ENCODE measurements around the gene CACNA1E.

Gene CACNA1E

DNA sequence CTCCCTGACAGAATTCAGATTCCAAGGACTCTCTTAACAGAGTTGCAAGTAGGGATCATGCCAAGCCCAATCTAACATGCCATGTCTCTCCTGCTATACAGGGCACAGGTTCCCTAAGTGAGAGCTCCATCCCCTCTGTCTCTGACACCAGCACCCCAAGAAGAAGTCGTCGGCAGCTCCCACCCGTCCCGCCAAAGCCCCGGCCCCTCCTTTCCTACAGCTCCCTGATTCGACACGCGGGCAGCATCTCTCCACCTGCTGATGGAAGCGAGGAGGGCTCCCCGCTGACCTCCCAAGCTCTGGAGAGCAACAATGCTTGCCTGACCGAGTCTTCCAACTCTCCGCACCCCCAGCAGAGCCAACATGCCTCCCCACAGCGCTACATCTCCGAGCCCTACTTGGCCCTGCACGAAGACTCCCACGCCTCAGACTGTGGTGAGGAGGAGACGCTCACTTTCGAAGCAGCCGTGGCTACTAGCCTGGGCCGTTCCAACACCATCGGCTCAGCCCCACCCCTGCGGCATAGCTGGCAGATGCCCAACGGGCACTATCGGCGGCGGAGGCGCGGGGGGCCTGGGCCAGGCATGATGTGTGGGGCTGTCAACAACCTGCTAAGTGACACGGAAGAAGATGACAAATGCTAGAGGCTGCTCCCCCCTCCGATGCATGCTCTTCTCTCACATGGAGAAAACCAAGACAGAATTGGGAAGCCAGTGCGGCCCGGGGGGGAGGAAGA is 315.0 kb downstream of the CACNA1E start:
- H3K4me1 ChIP-seq (ENCODE audit: control insufficient read depth in 5 of 5, insufficient read depth in 5 of 5, low read length in 5 of 5) = no peaks in the 10 kb centered on the region

DNA sequence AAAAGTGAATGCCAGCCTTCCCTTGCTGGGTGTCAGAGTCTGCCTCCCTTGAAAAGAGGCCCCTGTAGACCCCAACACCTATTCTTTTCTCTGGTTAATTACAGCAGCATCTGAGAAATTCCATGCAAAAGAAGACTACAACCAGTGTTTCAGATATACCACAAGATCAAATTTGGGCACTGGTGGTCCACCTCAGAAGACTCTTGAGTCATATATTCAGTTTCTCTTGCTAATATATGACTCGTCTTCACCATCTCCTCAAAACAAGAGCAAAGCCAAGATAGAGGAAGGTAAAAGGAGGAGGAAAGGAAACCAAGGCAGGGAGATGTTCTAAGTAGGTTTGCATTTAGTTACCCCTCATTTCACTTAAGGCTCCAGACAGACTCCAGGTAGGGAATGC is 318.3 kb downstream of the CACNA1E start:
- Histone ChIP-seq H3K9ac (ENCODE audit: low read length in 5 of 5) (no peak overlapping the region), H3K4me3 (ENCODE audit: low read depth in 1 of 5, low read length in 5 of 5) (no peak overlapping the region), H3K9me3 (ENCODE audit: control insufficient read depth in 5 of 5, low read length in 5 of 5) (peaks cover 0 to 1% (median 0%) of the 10 kb centered on the region in 5 donors), H3K27me3 (ENCODE audit: control insufficient read depth in 5 of 5, insufficient read depth in 4 of 5, low read length in 5 of 5) (peaks cover 0 to 4% (median 0%) of the 10 kb centered on the region in 5 donors), H3K27ac (ENCODE audit: low read depth, low read length) (no peak overlapping the region), H3K4me1 (ENCODE audit: control insufficient read depth in 5 of 5, insufficient read depth in 5 of 5, low read length in 5 of 5) (no peaks in the 10 kb centered on the region), H3K36me3 (ENCODE audit: control insufficient read depth in 5 of 5, insufficient read depth in 5 of 5, low read length in 5 of 5) (no peaks in the 10 kb centered on the region)

More for the DNA sequence above, 315.0 kb downstream of the CACNA1E start:
- H3K9me3 ChIP-seq (ENCODE audit: control insufficient read depth in 5 of 5, low read length in 5 of 5) = peaks cover 0 to 5% (median 2%) of the 10 kb centered on the region in 5 donors
- H3K27ac ChIP-seq (ENCODE audit: low read depth, low read length) = no peak overlapping the region
- H3K9ac ChIP-seq (ENCODE audit: low read length in 5 of 5) = no peak overlapping the region
- H3K36me3 ChIP-seq (ENCODE audit: control insufficient read depth in 5 of 5, insufficient read depth in 5 of 5, low read length in 5 of 5) = no peaks in the 10 kb centered on the region
- peaks cover 0 to 4% (median 0%) of the 10 kb centered on the region in 5 donors for H3K27me3 ChIP-seq (ENCODE audit: control insufficient read depth in 5 of 5, insufficient read depth in 4 of 5, low read length in 5 of 5)
- H3K4me3 ChIP-seq (ENCODE audit: low read depth in 1 of 5, low read length in 5 of 5) = no peak overlapping the region

DNA sequence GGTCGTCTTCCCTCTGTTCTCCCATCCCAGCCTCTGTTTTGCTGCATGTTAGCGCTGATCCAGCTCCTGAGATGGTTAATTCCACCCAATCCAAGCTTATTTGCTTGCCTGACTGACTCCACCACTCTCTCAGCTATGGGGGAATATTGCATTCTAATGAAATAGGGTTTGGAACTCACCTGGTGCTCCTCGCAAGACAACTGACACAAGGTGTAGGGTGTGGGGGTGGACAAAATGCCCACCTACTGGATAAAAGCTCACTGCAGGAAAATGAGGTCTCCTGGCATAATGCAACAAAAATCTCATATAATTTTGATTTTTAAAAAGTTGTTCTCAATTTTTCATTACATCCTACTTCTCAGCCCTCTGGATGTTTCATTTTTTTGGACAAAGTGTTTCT is 319.1 kb downstream of the CACNA1E start:
- Histone ChIP-seq H3K4me3 (ENCODE audit: low read depth in 1 of 5, low read length in 5 of 5) (no peak overlapping the region), H3K4me1 (ENCODE audit: control insufficient read depth in 5 of 5, insufficient read depth in 5 of 5, low read length in 5 of 5) (no peaks in the 10 kb centered on the region), H3K27ac (ENCODE audit: low read depth, low read length) (no peak overlapping the region), H3K9ac (ENCODE audit: low read length in 5 of 5) (no peak overlapping the region), H3K9me3 (ENCODE audit: control insufficient read depth in 5 of 5, low read length in 5 of 5) (no peaks in the 10 kb centered on the region), H3K36me3 (ENCODE audit: control insufficient read depth in 5 of 5, insufficient read depth in 5 of 5, low read length in 5 of 5) (no peaks in the 10 kb centered on the region), H3K27me3 (ENCODE audit: control insufficient read depth in 5 of 5, insufficient read depth in 4 of 5, low read length in 5 of 5) (peaks cover 0 to 4% (median 0%) of the 10 kb centered on the region in 5 donors)

DNA sequence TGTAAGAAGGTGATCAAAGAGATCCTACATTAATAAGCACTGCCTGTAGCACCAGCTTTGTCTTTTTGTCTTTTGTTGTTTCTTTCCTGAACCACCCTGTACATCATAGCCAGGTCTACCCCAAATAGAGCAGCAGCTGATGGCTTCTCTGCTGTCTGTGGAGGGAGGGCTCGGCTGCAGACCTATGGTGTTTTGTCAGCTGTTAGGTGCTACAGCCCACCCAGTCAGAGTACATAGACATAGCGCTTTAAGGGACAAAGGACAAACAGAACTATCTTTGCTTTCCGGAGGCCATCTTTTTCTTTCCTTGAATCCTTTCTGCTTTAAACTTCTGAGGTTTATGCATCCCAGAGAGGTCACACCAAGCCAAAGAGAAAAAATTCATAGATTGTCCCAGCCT is 320.1 kb downstream of the CACNA1E start:
- H3K27me3 ChIP-seq (ENCODE audit: control insufficient read depth in 5 of 5, insufficient read depth in 4 of 5, low read length in 5 of 5) = peaks cover 0 to 4% (median 0%) of the 10 kb centered on the region in 5 donors
- H3K4me3 ChIP-seq (ENCODE audit: low read depth in 1 of 5, low read length in 5 of 5) = no peak overlapping the region
- H3K4me1 ChIP-seq (ENCODE audit: control insufficient read depth in 5 of 5, insufficient read depth in 5 of 5, low read length in 5 of 5) = no peaks in the 10 kb centered on the region
- no peak overlapping the region for H3K27ac ChIP-seq (ENCODE audit: low read depth, low read length)
- H3K36me3 ChIP-seq (ENCODE audit: control insufficient read depth in 5 of 5, insufficient read depth in 5 of 5, low read length in 5 of 5) = no peaks in the 10 kb centered on the region
- H3K9ac ChIP-seq (ENCODE audit: low read length in 5 of 5) = no peak overlapping the region
- no peaks in the 10 kb centered on the region for H3K9me3 ChIP-seq (ENCODE audit: control insufficient read depth in 5 of 5, low read length in 5 of 5)

- no peaks in the 10 kb centered on the region for H3K4me1 ChIP-seq (ENCODE audit: control insufficient read depth in 5 of 5, insufficient read depth in 5 of 5, low read length in 5 of 5)
- no peak overlapping the region for H3K9ac ChIP-seq (ENCODE audit: low read length in 5 of 5)
Measured at GRCh38 chr1:181804989-181805388, 321.7 kb downstream of the CACNA1E start.

GRCh38 chr1:181806746-181807145 is 323.4 kb downstream of the CACNA1E start:
- H3K27ac ChIP-seq (ENCODE audit: low read depth, low read length) = no peak overlapping the region
- no peaks in the 10 kb centered on the region for H3K27me3 ChIP-seq (ENCODE audit: control insufficient read depth in 5 of 5, insufficient read depth in 4 of 5, low read length in 5 of 5)
- no peak overlapping the region for H3K9ac ChIP-seq (ENCODE audit: low read length in 5 of 5)
- no peak overlapping the region for H3K4me3 ChIP-seq (ENCODE audit: low read depth in 1 of 5, low read length in 5 of 5)
- no peaks in the 10 kb centered on the region for H3K36me3 ChIP-seq (ENCODE audit: control insufficient read depth in 5 of 5, insufficient read depth in 5 of 5, low read length in 5 of 5)
- H3K9me3 ChIP-seq (ENCODE audit: control insufficient read depth in 5 of 5, low read length in 5 of 5) = no peaks in the 10 kb centered on the region
- no peaks in the 10 kb centered on the region for H3K4me1 ChIP-seq (ENCODE audit: control insufficient read depth in 5 of 5, insufficient read depth in 5 of 5, low read length in 5 of 5)

More at GRCh38 chr1:181804989-181805388, 321.7 kb downstream of the CACNA1E start:
- Histone ChIP-seq H3K9me3 (ENCODE audit: control insufficient read depth in 5 of 5, low read length in 5 of 5) (no peaks in the 10 kb centered on the region), H3K27ac (ENCODE audit: low read depth, low read length) (no peak overlapping the region), H3K4me3 (ENCODE audit: low read depth in 1 of 5, low read length in 5 of 5) (no peak overlapping the region), H3K27me3 (ENCODE audit: control insufficient read depth in 5 of 5, insufficient read depth in 4 of 5, low read length in 5 of 5) (no peaks in the 10 kb centered on the region), H3K36me3 (ENCODE audit: control insufficient read depth in 5 of 5, insufficient read depth in 5 of 5, low read length in 5 of 5) (no peaks in the 10 kb centered on the region)

GRCh38 chr1:181807251-181807650 is 323.9 kb downstream of the CACNA1E start:
- Histone ChIP-seq H3K9ac (ENCODE audit: low read length in 5 of 5) (no peak overlapping the region), H3K27me3 (ENCODE audit: control insufficient read depth in 5 of 5, insufficient read depth in 4 of 5, low read length in 5 of 5) (no peaks in the 10 kb centered on the region), H3K36me3 (ENCODE audit: control insufficient read depth in 5 of 5, insufficient read depth in 5 of 5, low read length in 5 of 5) (no peaks in the 10 kb centered on the region), H3K4me3 (ENCODE audit: low read depth in 1 of 5, low read length in 5 of 5) (no peak overlapping the region), H3K9me3 (ENCODE audit: control insufficient read depth in 5 of 5, low read length in 5 of 5) (no peaks in the 10 kb centered on the region), H3K27ac (ENCODE audit: low read depth, low read length) (no peak overlapping the region), H3K4me1 (ENCODE audit: control insufficient read depth in 5 of 5, insufficient read depth in 5 of 5, low read length in 5 of 5) (no peaks in the 10 kb centered on the region)

DNA sequence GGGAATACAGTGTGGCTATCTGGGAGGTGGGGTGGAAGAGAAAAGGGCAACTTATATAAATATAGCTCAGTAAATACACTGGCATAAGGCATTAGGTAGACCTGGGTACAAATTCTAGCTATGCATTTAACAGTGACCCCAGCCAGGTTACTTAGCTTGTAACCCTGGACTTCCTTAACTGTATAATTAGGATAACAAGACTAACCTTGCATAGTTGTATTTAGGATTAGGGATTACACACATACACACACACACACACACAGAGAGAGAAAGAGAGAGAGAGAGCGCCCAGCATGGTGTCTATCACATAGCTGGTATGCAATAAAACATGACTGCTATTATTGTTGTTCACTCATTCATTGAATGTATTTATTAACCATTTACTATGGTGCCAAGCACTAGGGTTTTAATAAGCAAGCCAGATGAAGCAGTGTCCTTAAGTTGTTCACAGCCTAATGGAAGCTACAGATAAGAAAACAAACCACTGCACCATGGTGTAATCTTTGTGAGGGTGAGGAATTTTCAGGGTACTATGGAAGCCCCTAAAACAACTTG is 326.8 kb downstream of the CACNA1E start:
- Histone ChIP-seq H3K27me3 (ENCODE audit: control insufficient read depth in 5 of 5, insufficient read depth in 4 of 5, low read length in 5 of 5) (no peaks in the 10 kb centered on the region), H3K4me1 (ENCODE audit: control insufficient read depth in 5 of 5, insufficient read depth in 5 of 5, low read length in 5 of 5) (no peaks in the 10 kb centered on the region), H3K9ac (ENCODE audit: low read length in 5 of 5) (no peak overlapping the region), H3K9me3 (ENCODE audit: control insufficient read depth in 5 of 5, low read length in 5 of 5) (no peaks in the 10 kb centered on the region), H3K27ac (ENCODE audit: low read depth, low read length) (no peak overlapping the region), H3K36me3 (ENCODE audit: control insufficient read depth in 5 of 5, insufficient read depth in 5 of 5, low read length in 5 of 5) (no peaks in the 10 kb centered on the region), H3K4me3 (ENCODE audit: low read depth in 1 of 5, low read length in 5 of 5) (no peak overlapping the region)

DNA sequence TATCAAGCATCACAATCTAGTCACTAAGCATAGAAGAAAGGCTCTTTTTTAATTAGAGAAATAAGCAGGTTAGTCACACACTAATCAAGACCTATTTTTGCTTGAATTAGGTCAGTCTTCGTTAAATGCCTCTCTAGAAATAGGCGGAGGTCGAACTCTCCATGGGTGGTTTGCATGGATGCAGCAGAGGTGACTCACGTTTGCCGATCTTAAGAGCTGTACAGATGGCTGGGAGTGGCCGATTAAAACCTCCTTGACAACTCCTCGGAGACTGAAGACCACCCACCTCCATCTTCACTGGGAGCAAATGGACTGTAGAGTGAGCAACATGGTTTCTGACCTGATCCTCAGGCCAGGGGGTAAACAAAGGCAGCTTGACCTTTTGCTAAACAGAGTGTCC is 328.9 kb downstream of the CACNA1E start:
- no peak overlapping the region for H3K27ac ChIP-seq (ENCODE audit: low read depth, low read length)
- H3K9me3 ChIP-seq (ENCODE audit: control insufficient read depth in 5 of 5, low read length in 5 of 5) = no peaks in the 10 kb centered on the region
- H3K27me3 ChIP-seq (ENCODE audit: control insufficient read depth in 5 of 5, insufficient read depth in 4 of 5, low read length in 5 of 5) = no peaks in the 10 kb centered on the region
- H3K4me1 ChIP-seq (ENCODE audit: control insufficient read depth in 5 of 5, insufficient read depth in 5 of 5, low read length in 5 of 5) = no peaks in the 10 kb centered on the region
- H3K9ac ChIP-seq (ENCODE audit: low read length in 5 of 5) = no peak overlapping the region
- no peak overlapping the region for H3K4me3 ChIP-seq (ENCODE audit: low read depth in 1 of 5, low read length in 5 of 5)
- H3K36me3 ChIP-seq (ENCODE audit: control insufficient read depth in 5 of 5, insufficient read depth in 5 of 5, low read length in 5 of 5) = no peaks in the 10 kb centered on the region

GRCh38 chr1:181813266-181813665 is 329.9 kb downstream of the CACNA1E start:
- no peak overlapping the region for H3K27ac ChIP-seq (ENCODE audit: low read depth, low read length)
- no peak overlapping the region for H3K9ac ChIP-seq (ENCODE audit: low read length in 5 of 5)
- no peaks in the 10 kb centered on the region for H3K27me3 ChIP-seq (ENCODE audit: control insufficient read depth in 5 of 5, insufficient read depth in 4 of 5, low read length in 5 of 5)
- no peak overlapping the region for H3K4me3 ChIP-seq (ENCODE audit: low read depth in 1 of 5, low read length in 5 of 5)
- H3K4me1 ChIP-seq (ENCODE audit: control insufficient read depth in 5 of 5, insufficient read depth in 5 of 5, low read length in 5 of 5) = no peaks in the 10 kb centered on the region
- no peaks in the 10 kb centered on the region for H3K9me3 ChIP-seq (ENCODE audit: control insufficient read depth in 5 of 5, low read length in 5 of 5)
- no peaks in the 10 kb centered on the region for H3K36me3 ChIP-seq (ENCODE audit: control insufficient read depth in 5 of 5, insufficient read depth in 5 of 5, low read length in 5 of 5)

All from subcutaneous abdominal adipose tissue (tissue), 5 donors.